HFF-Myc (cell line): Measurements from ENCODE around the gene LMAN2L.

Experiments
- DNase-seq: peaks from one replicate; pipeline ENCODE4 v3.0.0-alpha.2; 2011; ENCODE audit warnings: low read depth; ENCODE audit errors: extremely low read depth
- H3K4me3 ChIP-seq: replicated peaks from 2 replicates; pipeline ENCODE4 v1.5.1; 2011; ENCODE audit warnings: low read depth, mild to moderate bottlenecking, control low read depth, low read length
- CTCF ChIP-seq: IDR thresholded peaks from 2 replicates; pipeline ENCODE4 v1.5.1; 2012; ENCODE audit warnings: mild to moderate bottlenecking, low read depth, low read length, control low read depth; ENCODE audit errors: missing control alignments

LMAN2L gene

GRCh38 chr2:96715658-96716057, 24.2 kb downstream of the LMAN2L start:
- TF ChIP-seq CTCF: no peak
- DNase-seq: no peak
- no peak overlapping the region for H3K4me3 ChIP-seq

GRCh38 chr2:96710985-96711384, 28.9 kb downstream of the LMAN2L start:
- no peak for TF ChIP-seq CTCF
- DNase-seq: no peak
- no peak overlapping the region for H3K4me3 ChIP-seq

GRCh38 chr2:96703021-96703751, 36.7 kb downstream of the LMAN2L start:
- no peak for TF ChIP-seq CTCF
- no peak for DNase-seq
- no peak overlapping the region for H3K4me3 ChIP-seq

GRCh38 chr2:96702098-96702785, 37.6 kb downstream of the LMAN2L start:
- H3K4me3 ChIP-seq: no peak overlapping the region
- no peak for DNase-seq
- no peak for TF ChIP-seq CTCF

GRCh38 chr2:96701636-96702035, 38.2 kb downstream of the LMAN2L start:
- no peak for TF ChIP-seq CTCF
- no peak overlapping the region for H3K4me3 ChIP-seq

GRCh38 chr2:96700086-96700485, 39.8 kb downstream of the LMAN2L start:
- TF ChIP-seq CTCF: no peak
- DNase-seq: no peak
- no peak overlapping the region for H3K4me3 ChIP-seq

More at GRCh38 chr2:96701636-96702035, 38.2 kb downstream of the LMAN2L start:
- DNase-seq: no peak
